Stimulated activated CD8-positive, alpha-beta memory T cell treated with anti-CD3 and anti-CD28 coated beads, Interleukin-4, amount 100 ng/mL, for 1 hour (primary cell): ENCODE results near the gene TNS4.
A peak's percentile ranks its signal among the peaks of the same experiment; 100 is the strongest.

Source experiments
- DNase-seq, 2 donors: peaks; one replicate each; pipeline ENCODE4 v3.0.0-alpha.2; 2020; ENCODE audit warnings: low read depth in 2 of 2, low spot score in 1 of 2

The TNS4 gene

DNA sequence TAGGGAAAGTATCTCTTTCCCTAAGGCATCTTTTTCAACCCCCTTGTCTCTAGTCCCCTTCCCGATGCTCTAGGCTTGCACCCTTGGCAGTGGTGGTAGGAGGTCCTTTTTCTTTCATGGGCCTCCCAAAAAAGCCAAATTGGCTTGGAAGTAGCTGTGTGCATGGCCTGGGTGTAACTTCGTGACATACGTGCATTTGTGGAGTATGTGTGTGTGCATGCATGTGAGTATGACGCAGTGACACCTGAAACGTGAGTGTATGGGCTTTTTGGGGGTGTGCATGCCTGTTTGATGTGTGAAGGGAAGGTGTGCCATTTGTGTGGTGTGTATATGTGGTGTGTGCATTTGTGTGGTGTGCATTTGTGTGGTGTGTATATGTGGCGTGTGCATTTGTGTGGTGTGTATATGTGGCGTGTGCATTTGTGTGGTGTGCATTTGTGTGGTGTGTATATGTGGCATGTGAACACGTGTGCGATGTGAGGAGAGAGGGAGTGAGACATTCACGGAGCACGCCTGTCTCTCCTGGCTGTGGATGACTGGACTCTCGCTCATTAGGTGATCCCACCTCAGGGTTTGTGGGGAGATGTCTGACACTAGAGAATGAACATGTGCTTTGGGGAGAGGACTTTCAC is 42.5 kb downstream of the TNS4 start:
- no peak for DNase-seq

DNA sequence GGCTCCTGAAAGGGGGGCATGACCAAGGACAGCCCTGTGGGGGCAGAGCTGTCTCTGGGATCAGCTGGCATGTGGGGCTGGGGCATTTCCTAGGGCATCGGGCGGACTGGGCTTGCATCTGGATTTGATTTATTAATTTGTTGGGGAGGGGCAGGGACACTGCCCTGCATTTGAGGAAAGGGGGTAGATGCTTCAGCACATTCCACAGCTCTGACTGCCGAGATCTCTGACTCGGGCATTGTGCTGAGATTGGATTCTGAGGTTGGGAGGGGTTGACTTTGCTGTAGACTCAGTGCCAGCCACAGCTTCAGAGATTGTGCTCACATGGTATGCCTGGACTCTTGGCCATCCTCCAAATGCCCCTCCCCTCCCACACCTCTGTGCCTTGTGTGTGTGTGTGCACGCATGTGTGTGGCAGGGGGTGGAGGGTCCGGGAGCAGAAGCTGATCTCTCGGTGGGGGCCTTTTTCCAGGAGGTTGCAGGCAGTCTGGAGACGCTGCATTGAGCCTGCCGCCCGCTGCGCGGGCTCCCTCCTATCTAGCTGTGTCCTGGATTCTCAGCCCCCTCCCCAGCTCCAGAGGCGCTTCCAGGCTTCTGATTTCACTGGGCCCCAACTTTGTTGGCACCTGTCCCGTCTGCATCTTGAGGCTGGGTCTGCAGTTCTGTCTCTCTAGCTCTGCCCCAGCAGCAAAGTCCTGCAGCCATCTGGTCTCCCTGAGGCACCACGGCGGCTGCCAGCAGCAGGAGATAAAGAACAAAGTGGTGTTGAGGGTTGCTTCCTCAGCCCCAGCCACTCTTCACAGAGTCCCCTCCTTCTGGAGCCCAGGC is 43.2 kb downstream of the TNS4 start:
- no peak for DNase-seq

DNA sequence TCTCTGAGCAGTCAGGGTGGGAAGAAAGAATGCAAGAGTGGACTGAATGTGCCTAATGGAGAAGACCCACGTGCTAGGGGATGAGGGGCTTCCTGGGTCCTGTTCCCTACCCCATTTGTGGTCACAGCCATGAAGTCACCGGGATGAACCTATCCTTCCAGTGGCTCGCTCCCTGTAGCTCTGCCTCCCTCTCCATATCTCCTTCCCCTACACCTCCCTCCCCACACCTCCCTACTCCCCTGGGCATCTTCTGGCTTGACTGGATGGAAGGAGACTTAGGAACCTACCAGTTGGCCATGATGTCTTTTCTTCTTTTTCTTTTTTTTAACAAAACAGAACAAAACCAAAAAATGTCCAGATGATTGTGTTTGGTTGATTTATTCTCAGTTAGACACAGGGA is 44.1 kb downstream of the TNS4 start:
- DNase-seq, result no peak

DNA sequence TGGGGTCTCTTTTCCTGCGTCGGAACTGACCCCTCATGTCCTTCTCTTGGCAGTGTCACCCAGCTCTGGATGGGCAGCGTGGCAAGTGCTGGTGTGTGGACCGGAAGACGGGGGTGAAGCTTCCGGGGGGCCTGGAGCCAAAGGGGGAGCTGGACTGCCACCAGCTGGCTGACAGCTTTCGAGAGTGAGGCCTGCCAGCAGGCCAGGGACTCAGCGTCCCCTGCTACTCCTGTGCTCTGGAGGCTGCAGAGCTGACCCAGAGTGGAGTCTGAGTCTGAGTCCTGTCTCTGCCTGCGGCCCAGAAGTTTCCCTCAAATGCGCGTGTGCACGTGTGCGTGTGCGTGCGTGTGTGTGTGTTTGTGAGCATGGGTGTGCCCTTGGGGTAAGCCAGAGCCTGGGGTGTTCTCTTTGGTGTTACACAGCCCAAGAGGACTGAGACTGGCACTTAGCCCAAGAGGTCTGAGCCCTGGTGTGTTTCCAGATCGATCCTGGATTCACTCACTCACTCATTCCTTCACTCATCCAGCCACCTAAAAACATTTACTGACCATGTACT is 44.9 kb downstream of the TNS4 start:
- no peak for DNase-seq

DNA sequence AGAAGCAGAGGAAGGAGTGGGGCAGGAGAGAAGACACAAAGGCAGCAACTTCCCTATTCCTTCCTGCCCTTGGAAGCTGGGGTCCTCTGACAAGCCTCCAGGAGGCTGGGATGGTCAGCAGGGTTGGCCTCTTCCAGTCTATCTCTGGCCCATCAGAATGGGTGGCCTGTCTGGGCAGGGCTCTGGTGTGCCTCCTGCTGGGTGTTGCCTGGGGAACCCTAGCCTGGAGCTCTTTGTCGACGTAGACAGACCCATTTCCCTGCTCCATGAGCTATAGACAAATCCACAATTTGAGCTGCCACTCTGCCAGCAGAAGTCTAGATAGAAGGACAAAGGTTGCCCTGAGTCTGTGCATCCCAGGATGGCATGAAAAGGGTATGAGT is 46.8 kb downstream of the TNS4 start:
- DNase-seq, result no peak

DNA sequence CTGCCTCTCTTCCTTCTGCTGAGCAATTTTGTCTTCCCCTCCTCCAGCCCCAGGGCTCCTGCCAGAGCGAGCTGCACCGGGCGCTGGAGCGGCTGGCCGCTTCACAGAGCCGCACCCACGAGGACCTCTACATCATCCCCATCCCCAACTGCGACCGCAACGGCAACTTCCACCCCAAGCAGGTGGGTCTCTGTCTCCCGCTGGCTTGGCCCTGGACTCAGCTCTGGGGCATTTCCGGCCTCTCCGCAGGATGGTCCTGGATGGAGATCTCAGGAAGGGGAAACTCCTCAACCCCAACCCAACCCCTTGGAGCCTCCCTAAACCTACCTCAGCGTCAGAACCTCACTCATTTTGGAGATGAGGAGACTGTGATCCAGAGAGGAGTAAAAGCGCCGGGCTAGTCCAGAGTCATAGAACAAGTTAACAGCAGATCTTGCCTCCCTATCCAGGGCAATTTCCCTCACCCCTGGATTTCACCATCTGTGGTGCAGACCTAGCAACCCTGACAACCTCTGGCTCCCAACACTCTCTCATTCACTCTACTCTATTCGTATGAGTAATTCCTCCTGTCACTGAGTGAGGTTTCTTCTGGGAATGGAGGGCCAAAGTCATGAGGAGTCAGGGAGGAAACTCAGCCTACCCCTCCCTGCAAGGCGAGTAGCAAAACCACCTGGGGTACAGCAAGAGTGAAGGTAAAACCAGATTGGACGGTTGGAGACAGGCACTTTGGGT is 47.4 kb downstream of the TNS4 start:
- DNase-seq, result no peak

DNA sequence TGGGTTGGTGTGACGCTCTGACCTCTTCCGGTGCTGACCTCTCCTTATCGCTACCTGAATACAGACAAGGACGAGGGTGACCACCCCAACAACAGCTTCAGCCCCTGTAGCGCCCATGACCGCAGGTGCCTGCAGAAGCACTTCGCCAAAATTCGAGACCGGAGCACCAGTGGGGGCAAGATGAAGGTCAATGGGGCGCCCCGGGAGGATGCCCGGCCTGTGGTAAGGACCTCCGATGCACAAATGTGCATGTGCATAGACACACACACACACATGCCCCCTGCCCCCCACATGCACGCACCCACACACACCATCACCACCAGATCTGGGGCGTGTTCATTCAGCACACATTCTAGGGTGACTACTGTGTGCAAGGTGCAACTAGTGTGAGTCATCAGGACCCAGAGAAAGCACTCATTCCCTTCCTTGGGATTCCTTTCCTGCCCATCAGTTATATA is 48.5 kb downstream of the TNS4 start:
- DNase-seq, result no peak

DNA sequence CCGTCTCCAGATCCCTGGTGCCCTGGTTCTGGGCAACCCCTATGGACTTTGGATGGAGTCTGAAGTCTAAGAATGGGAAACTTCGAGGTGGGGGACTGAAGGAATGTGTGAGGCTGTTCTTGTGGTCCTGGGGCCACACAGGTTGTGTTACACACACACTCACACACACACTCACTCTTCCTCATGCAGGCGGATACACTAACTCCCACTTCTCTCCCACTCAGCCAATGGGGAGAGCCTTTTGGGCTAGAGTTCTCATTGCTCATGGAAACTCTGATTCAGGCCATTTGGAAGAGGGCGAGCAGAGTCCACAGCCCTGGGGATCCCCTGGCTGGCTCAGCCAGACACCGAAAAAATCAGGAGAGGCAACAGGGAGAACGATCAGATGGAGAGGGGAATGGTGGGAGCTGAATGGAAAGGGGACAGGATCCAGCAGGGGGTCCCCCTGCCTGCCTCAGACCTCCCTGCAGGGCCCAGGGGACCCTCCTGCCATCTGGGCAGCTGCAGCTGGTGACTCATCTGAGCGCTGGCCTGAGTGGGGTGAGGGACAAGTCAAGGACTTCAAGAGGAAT is 49.1 kb downstream of the TNS4 start:
- no peak for DNase-seq

DNA sequence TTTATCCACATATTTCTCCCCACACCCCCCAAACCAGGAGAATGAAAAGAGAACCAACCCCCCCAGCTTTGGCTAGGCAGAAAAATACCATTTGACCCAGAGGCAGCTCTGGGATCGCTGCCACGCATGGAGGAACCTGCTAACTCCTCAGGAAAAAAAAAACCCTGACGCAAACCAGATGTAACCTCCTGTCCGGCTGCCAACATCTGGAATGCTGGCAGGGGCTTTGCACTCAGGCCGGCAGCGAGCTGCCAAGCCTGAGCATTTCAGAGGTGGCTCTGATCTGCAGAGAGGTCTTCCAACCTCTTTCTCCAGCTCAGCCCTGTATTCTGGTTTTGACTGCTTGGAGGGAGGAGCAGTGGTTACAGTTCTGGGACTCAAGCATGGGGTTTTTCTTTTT is 50.0 kb downstream of the TNS4 start:
- DNase-seq, result no peak

DNA sequence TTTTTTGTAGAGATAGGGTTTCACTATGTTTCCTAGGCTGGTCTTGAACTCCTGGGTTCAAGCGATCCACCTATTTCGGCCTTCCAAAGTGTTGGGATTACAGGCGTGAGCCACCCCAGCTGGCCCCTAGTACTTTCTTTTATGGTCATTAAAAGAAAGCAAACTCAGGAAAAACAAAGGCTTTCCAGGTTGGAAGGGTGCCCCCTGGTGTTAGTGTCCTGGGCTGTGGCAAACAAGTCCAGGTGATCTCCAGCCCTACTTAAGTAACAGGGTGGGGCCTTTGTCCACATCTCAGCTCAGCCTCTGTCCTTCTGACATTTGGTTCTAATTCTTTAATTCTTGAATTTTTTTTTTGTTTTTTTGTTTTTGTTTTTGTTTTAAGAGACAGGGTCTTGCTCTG is 51.2 kb downstream of the TNS4 start:
- no peak for DNase-seq

DNA sequence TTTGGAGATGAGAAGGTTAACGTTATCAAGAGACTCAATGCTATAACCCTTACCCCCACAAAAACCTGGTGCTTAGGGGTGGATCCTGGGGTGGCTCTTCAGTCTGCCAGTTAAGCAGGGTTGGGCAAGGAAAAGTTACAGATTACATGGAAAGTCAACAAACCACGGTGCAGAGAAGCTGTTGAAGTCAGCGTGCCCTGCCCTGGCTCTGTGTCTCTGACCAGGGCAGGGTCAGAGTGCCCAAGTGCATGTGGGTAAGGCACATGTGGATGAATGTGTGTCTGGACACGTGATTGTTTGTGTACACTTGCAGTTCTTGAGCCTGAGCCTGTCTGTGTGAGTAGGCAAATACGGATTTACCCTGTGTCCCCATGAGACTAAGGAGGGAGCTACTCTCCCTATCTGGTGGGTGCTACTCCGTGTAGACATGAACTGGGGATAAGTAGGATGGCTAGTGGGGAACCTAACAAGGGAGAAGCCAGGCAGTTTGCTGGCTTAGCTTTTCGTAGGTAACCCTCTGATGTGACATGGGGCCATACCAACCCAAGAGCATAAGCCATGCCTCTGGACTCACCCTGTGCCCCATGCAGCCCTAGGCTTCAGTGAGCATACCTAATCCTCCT is 52.7 kb downstream of the TNS4 start:
- no peak for DNase-seq

DNA sequence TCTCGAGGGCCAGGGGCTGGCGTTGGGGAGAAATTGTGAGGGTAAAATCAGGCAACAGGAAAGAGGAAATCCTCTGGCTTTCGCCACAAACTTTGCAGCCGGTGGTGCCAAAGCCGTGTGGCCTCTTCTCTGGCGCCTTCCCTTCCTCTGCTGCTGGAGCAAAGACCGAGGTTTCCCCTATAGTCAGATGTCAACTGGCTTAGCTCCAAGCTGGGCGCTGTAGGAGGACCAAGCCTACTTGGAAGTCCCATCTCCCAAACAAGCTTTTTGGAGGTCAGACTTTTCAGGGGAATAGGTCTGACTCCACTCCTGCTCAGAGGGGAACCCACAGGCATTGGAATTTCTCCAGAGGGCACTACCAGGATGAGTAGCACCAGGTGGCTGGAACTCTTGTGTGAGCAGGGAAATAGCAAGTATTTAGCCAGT is 53.2 kb downstream of the TNS4 start:
- DNase-seq, result no peak

DNA sequence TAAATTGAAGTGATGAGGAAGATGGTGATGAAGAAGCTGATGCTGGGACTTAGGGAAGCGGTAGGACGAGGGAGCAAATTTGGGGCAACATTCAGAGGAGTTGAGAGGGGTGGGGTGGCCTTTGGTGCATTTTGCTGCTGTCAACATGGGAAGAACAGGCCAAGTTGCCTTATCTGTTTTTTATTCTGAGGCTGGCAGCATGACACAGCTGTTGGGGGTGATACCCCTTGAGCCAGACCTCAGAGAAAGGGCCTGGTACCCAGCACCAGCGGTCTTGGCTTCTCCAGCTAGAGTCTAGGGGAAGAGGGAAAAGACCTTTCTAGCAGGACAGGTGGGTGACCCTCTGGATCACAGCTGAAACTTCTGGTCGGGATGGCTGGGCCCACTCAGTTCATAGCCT is 53.6 kb downstream of the TNS4 start:
- no peak for DNase-seq

DNA sequence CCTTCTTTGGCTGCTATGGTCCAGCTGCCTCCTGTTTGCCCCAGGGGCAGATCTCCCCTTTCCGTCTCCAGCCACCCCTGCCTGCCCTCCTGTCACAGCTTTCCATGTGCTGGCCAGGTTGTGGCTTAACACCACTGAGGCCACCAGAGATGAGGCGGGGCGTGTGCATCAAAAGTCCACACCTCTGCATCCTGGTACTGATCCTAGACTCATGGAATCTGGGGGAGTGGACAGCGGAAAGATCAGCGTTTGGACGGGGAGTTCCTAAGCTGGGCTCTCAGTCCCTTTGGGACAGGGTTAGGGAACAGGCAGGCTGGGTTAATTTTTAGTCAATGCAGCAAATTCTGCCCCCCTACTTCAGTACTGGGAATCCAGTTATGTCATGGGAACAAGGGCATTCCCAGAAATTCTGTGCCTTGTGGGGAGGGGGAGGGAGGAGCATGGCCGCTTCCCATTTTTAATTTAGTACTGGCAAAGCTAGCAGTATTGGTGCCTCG is 54.2 kb downstream of the TNS4 start:
- no peak for DNase-seq

DNA sequence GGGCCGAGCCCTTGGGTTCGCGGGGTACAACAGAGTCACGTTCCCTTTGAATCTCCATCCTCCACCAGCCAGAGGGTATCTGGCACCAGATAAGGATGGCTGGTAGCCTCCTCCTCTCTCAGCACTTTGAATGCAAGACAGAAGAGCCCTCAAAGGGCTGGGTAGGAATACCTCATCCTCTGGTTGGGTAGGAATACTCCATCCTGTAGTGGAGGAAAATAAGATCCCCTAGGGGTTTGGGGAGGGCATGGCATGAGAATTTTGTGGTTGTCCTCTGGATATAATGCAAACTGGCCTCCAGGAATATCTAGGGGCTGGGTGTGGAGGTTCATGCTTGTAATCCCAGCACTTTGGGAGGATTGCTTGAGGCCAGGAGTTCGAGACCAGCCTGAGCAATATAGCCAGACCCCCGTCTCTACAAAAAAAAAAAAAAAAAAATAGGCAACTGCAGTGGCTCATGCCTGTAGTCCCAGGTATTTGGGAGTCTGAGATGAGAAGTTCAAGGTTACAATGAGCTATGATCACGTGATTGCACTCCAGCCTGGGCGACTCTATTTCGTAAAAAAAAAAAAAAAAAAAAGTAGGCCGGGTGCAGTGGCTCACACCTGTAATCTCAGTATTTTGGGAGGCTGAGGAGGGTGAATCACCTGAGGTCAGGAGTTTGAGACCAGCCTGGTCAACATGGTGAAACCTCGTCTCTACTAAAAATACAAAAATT is 55.5 kb downstream of the TNS4 start:
- no peak for DNase-seq

DNA sequence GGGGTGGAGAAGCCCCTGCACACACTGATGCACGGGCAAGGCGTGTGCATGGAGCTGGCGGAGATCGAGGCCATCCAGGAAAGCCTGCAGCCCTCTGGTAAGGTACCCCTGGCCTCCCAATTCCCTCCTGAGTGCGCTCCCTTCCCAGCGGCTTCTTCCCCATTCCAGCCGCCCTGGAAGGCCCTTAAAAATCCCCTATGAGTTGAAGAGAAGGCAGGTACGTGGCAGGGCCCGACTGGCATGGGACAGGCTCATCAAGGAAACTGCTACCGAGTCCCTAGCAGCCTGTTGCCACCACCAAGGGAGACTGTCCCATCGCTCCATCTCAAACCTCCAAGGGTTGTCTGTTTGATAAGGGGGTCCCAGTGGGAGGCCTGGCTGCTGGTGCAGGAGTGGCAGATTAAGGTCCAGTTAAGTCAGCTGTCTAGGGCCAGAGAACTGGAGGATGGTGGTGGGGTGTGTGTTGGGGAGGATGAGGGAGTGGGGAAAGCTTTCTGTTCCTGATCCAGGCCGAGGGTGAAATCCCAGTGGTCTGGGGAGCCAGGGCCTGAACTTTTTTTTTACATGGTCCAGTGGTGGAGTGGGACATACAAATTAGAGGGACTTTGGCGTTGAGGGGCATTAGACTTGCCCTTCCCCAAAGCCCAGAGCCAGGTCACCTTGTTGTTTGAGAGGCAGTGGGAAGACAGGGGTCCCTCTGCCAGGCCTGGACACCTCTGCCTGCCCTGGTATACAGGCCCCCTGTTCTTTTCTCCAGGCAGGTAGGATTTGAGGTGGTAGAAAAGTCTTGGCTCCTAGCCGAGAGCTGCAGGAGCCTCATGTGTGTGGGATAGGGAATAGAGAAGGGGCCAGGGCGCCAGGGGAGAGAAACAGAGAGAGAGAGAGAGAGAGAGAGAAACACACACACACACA is 57.2 kb downstream of the TNS4 start:
- no peak for DNase-seq

DNA sequence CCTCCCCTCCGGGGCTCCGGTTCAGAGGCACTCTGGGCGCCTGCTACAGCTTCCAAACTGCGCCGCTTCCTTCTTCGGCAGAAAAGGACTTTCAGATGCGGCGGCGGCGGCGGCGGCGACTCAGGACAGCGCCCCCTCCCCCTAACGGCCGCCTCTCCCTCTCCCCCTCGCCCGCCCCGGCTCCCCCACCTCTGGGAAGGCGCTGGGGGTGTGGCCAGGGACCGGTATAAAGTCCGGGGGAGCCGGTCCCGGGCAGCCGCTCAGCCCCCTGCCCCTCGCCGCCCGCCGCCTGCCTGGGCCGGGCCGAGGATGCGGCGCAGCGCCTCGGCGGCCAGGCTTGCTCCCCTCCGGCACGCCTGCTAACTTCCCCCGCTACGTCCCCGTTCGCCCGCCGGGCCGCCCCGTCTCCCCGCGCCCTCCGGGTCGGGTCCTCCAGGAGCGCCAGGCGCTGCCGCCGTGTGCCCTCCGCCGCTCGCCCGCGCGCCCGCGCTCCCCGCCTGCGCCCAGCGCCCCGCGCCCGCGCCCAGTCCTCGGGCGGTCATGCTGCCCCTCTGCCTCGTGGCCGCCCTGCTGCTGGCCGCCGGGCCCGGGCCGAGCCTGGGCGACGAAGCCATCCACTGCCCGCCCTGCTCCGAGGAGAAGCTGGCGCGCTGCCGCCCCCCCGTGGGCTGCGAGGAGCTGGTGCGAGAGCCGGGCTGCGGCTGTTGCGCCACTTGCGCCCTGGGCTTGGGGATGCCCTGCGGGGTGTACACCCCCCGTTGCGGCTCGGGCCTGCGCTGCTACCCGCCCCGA is 58.0 kb downstream of the TNS4 start, which contains the start of gene IGFBP4:
Gene IGFBP4 (plus strand): TSS at position 255 of the 792 bp plus-strand sequence. CDS start 286 bp downstream, at position 541.
- peak in 1 of 2 donors; percentile 23 for DNase-seq
